ENCODE data around the gene ST6GALNAC3.
"Not testable (repeated sequence)": the region's sequence is repeated elsewhere in the genome, so short reads cannot be mapped to it uniquely, and the experiment has no call there.

Gene ST6GALNAC3

GRCh38 chr1:76109901-76110560, 35.5 kb downstream of the ST6GALNAC3 start:
- no peak for DNase-seq

GRCh38 chr1:76110666-76111065, 36.1 kb downstream of the ST6GALNAC3 start:
- no peak for DNase-seq

- DNase-seq, result not testable (repeated sequence)
Observed at GRCh38 chr1:76112321-76112720, 37.8 kb downstream of the ST6GALNAC3 start.

GRCh38 chr1:76113446-76113845, 38.9 kb downstream of the ST6GALNAC3 start:
- no peak for DNase-seq

- no peak for DNase-seq
Observed at GRCh38 chr1:76115171-76115570, 40.6 kb downstream of the ST6GALNAC3 start.

GRCh38 chr1:76121850-76122249, 47.3 kb downstream of the ST6GALNAC3 start:
- no peak for DNase-seq

- no peak for DNase-seq
Observed at GRCh38 chr1:76122271-76122670, 47.7 kb downstream of the ST6GALNAC3 start.

GRCh38 chr1:76123411-76124064, 49.0 kb downstream of the ST6GALNAC3 start:
- DNase-seq, result not testable (repeated sequence)

- no peak for DNase-seq
Observed at GRCh38 chr1:76124196-76124595, 49.6 kb downstream of the ST6GALNAC3 start.

GRCh38 chr1:76125473-76126219, 51.1 kb downstream of the ST6GALNAC3 start:
- peak; percentile 1 for DNase-seq

- no peak for DNase-seq
Observed at GRCh38 chr1:76128096-76128495, 53.5 kb downstream of the ST6GALNAC3 start.

GRCh38 chr1:76129731-76130130, 55.2 kb downstream of the ST6GALNAC3 start:
- no peak for DNase-seq

GRCh38 chr1:76130992-76131391, 56.4 kb downstream of the ST6GALNAC3 start:
- no peak for DNase-seq

- DNase-seq, result no peak
Observed at GRCh38 chr1:76133977-76134376, 59.4 kb downstream of the ST6GALNAC3 start.

GRCh38 chr1:76135835-76136234, 61.3 kb downstream of the ST6GALNAC3 start:
- no peak for DNase-seq

- DNase-seq, result no peak
Observed at GRCh38 chr1:76136894-76137293, 62.3 kb downstream of the ST6GALNAC3 start.

GRCh38 chr1:76137746-76138145, 63.2 kb downstream of the ST6GALNAC3 start:
- DNase-seq, result no peak

- DNase-seq, result no peak
Observed at GRCh38 chr1:76138217-76138616, 63.7 kb downstream of the ST6GALNAC3 start.

GRCh38 chr1:76140227-76140626, 65.7 kb downstream of the ST6GALNAC3 start:
- DNase-seq, result peak; percentile 34

- no peak for DNase-seq
Observed at GRCh38 chr1:76141929-76142328, 67.4 kb downstream of the ST6GALNAC3 start.

GRCh38 chr1:76142771-76143540, 68.4 kb downstream of the ST6GALNAC3 start:
- DNase-seq, result no peak

- no peak for DNase-seq
Observed at GRCh38 chr1:76144247-76144646, 69.7 kb downstream of the ST6GALNAC3 start.

GRCh38 chr1:76145332-76145731, 70.8 kb downstream of the ST6GALNAC3 start:
- no peak for DNase-seq

All from NCI-H69 (cell line).